Osteocyte (in vitro differentiated cells): ENCODE data around the gene SLC24A2. TPM values are rescaled to one million over a fixed set of nuclear protein-coding genes. Genes with fewer than 3 reads are reported as not detected.
A peak's percentile ranks its signal among the peaks of the same experiment; 100 is the strongest.
"Not testable (repeated sequence)": the region's sequence is repeated elsewhere in the genome, so short reads cannot be mapped to it uniquely, and the experiment has no call there.

ENCODE experiments used
- DNase-seq: peaks from one replicate; pipeline ENCODE4 v3.0.0; 2021; ENCODE audit warnings: mixed read lengths; ENCODE audit not compliant: unreplicated experiment; ENCODE audit errors: extremely low spot score
- H3K27ac Mint-ChIP-seq: one replicate; pipeline ENCODE4 v1.8.0; 2021; ENCODE audit warnings: mild to moderate bottlenecking, mixed read lengths; ENCODE audit not compliant: unreplicated experiment
- H3K27me3 Mint-ChIP-seq: one replicate; pipeline ENCODE4 v1.8.0; 2021; ENCODE audit warnings: mixed read lengths; ENCODE audit not compliant: unreplicated experiment
- H3K36me3 Mint-ChIP-seq: one replicate; pipeline ENCODE4 v1.8.0; 2021; ENCODE audit warnings: mixed read lengths; ENCODE audit not compliant: unreplicated experiment
- H3K4me1 Mint-ChIP-seq: one replicate; pipeline ENCODE4 v1.8.0; 2021; ENCODE audit warnings: mixed read lengths; ENCODE audit not compliant: unreplicated experiment
- H3K4me3 Mint-ChIP-seq: one replicate; pipeline ENCODE4 v1.8.0; 2021; ENCODE audit warnings: mild to moderate bottlenecking, moderate library complexity, mixed read lengths; ENCODE audit not compliant: unreplicated experiment
- H3K9me3 Mint-ChIP-seq: one replicate; pipeline ENCODE4 v1.8.0; 2021; ENCODE audit warnings: mixed read lengths; ENCODE audit not compliant: unreplicated experiment
- long read RNA-seq: library from polyadenylated mRNA; unstranded; transcript quantifications from one replicate; pipeline ENCODE4 v2.0.0, GENCODE V29; 2021
- total RNA-seq: library from RNA; stranded (reverse); gene quantifications from 2 replicates; pipeline ENCODE4 v1.2.1, GENCODE V29; 2021
- TF ChIP-seq, protein P1 (sequence below): fragments of 200-600 bp; sonication (generic); IDR thresholded peaks from 2 replicates; pipeline ENCODE4 v1.5.0; 2021; ENCODE audit warnings: antibody characterized with exemption, mild to moderate bottlenecking, moderate library complexity

The SLC24A2 gene
- not detected in 2 replicates for total RNA-seq
- long read RNA-seq = 0 reads

GRCh38 chr9:19788614-19789271 is at the start of gene SLC24A2:
Gene SLC24A2, minus strand, starts transcription at chr9:19789037.
- peak within 1 kb of the TSS; percentile 22 for H3K4me3 Mint-ChIP-seq
- H3K36me3 Mint-ChIP-seq = no peaks in the 10 kb centered on the region
- H3K4me1 Mint-ChIP-seq = peaks cover 3% of the 10 kb centered on the region
- no peak for DNase-seq
- peaks cover 4% of the 10 kb centered on the region for H3K9me3 Mint-ChIP-seq
- peaks cover 49% of the 10 kb centered on the region for H3K27me3 Mint-ChIP-seq
- TF ChIP-seq, protein P1, sequence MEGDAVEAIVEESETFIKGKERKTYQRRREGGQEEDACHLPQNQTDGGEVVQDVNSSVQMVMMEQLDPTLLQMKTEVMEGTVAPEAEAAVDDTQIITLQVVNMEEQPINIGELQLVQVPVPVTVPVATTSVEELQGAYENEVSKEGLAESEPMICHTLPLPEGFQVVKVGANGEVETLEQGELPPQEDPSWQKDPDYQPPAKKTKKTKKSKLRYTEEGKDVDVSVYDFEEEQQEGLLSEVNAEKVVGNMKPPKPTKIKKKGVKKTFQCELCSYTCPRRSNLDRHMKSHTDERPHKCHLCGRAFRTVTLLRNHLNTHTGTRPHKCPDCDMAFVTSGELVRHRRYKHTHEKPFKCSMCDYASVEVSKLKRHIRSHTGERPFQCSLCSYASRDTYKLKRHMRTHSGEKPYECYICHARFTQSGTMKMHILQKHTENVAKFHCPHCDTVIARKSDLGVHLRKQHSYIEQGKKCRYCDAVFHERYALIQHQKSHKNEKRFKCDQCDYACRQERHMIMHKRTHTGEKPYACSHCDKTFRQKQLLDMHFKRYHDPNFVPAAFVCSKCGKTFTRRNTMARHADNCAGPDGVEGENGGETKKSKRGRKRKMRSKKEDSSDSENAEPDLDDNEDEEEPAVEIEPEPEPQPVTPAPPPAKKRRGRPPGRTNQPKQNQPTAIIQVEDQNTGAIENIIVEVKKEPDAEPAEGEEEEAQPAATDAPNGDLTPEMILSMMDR = no peak
- no peak within 1 kb of the TSS for H3K27ac Mint-ChIP-seq

DNA sequence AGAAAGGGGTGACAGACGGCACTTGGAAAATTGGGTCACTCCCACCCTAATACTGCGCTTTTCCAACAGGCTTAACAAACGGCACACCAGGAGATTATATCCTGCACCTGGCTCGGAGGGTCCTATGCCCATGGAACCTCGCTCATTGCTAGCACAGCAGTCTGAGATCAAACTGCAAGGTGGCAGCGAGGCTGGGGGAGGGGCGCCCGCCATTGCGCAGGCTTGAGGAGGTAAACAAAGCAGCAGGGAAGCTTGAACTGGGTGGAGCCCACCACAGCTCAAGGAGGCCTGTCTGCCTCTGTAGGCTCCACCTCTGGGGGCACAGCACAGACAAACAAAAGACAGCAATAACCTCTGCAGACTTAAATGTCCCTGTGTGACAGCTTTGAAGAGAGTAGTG is 44.5 kb upstream of the SLC24A2 start:
- H3K36me3 Mint-ChIP-seq, H3K4me1 Mint-ChIP-seq, H3K4me3 Mint-ChIP-seq, DNase-seq, H3K27me3 Mint-ChIP-seq, H3K9me3 Mint-ChIP-seq, H3K27ac Mint-ChIP-seq: not testable (repeated sequence)

DNA sequence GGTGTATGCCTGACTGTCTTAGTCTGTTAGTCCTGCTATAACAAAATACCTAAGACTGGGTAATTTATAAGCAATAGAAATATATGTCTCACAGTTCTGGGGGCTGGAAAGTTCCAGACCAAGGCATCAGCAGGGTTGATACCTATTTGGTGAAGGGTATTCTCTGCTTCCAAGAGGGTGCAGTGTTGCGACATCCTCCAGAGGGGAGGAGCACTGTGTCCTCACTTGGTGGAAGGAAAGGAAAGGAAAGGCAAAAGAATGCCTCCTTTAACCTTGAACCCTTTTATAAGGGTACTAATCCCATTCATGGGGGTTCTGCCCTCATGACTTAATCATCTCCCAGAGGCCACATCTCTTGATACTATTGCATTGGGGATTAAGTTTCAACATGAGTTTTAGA is 42.0 kb upstream of the SLC24A2 start:
- H3K36me3 Mint-ChIP-seq = no peaks in the 10 kb centered on the region
- H3K9me3 Mint-ChIP-seq = peaks cover 7% of the 10 kb centered on the region
- H3K27ac Mint-ChIP-seq = no peak overlapping the region
- DNase-seq = no peak
- H3K27me3 Mint-ChIP-seq = no peaks in the 10 kb centered on the region
- no peaks in the 10 kb centered on the region for H3K4me1 Mint-ChIP-seq
- TF ChIP-seq, protein P1 = no peak
- H3K4me3 Mint-ChIP-seq = no peak overlapping the region

GRCh38 chr9:19828576-19829109 is 39.8 kb upstream of the SLC24A2 start:
- Mint-ChIP-seq H3K36me3 (no peaks in the 10 kb centered on the region), H3K27me3 (no peaks in the 10 kb centered on the region), H3K4me1 (no peaks in the 10 kb centered on the region), H3K4me3 (no peak overlapping the region), H3K27ac (no peak overlapping the region), H3K9me3 (peaks cover 3% of the 10 kb centered on the region)
- DNase-seq = no peak
- TF ChIP-seq, protein P1 = no peak

DNA sequence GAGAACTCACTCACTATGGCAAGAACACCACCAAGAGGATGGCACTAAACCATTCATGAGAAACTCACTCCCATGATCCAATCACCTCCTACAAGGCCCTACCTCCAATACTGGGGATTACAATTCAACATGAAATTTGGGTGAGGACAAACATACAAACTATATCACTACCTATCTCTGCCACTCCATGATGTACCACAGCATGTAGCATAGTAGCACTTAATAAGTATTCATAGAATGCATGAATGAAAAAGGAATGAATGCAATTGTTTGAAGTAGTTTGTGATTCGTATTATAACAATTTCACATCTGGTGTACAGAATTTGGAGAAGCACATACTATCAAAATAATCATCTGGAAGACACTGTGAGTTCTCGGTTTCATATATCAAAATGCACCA is 27.9 kb upstream of the SLC24A2 start:
- Mint-ChIP-seq H3K27me3 (no peaks in the 10 kb centered on the region), H3K9me3 (peaks cover 25% of the 10 kb centered on the region), H3K4me3 (no peak overlapping the region), H3K4me1 (no peaks in the 10 kb centered on the region), H3K27ac (no peak overlapping the region), H3K36me3 (no peaks in the 10 kb centered on the region)
- TF ChIP-seq, protein P1 = no peak
- DNase-seq = no peak
